H1 (cell line): ENCODE results near the gene AGRN. TPM values are rescaled to one million over a fixed set of nuclear protein-coding genes. Genes with fewer than 3 reads are reported as not detected.
"Not testable (repeated sequence)": the region's sequence is repeated elsewhere in the genome, so short reads cannot be mapped to it uniquely, and the experiment has no call there.

Experiments
- CTCF ChIA-PET: fragments of 300-600 bp; sonication (Branson Sonifier 250); formaldehyde crosslinking; loops from one replicate; lab custom pipeline; 2021; ENCODE audit not compliant: partially characterized antibody; lab: Charles Lee
- POLR2A ChIA-PET: fragments of 300-600 bp; sonication (Branson Sonifier 250); formaldehyde crosslinking; loops from one replicate; lab custom pipeline; 2021; ENCODE audit warnings: inconsistent platforms; ENCODE audit not compliant: partially characterized antibody; lab: Charles Lee
- DNase-seq, 2 experiments: peaks; one replicate each; pipeline versions ENCODE4 v3.0.0 to v3.0.0-alpha.2; 2010 to 2022; ENCODE audit warnings: low spot score in 2 of 2, low read depth in 1 of 2, mixed read lengths in 1 of 2
- FAIRE-seq: peaks from 2 replicates; lab custom pipeline; 2011; peaks lifted over from hg19 to GRCh38; lab: Jason Lieb, UNC
- H2AFZ ChIP-seq: 2 replicates; pipeline ENCODE4 v1.8.1; 2012; ENCODE audit warnings: low read length, inconsistent platforms
- H2AK5ac ChIP-seq: 2 replicates; pipeline ENCODE4 v1.6.1; 2013; ENCODE audit warnings: low read depth, low read length
- H2BK120ac ChIP-seq: replicated peaks from 2 replicates; pipeline ENCODE3; 2013; ENCODE audit warnings: low read depth, low read length, inconsistent platforms
- H2BK12ac ChIP-seq: 2 replicates; pipeline ENCODE4 v1.6.1; 2013; ENCODE audit warnings: low read depth, low read length
- H2BK15ac ChIP-seq: 2 replicates; pipeline ENCODE4 v1.6.1; 2013; ENCODE audit warnings: low read length
- H2BK20ac ChIP-seq: 2 replicates; pipeline ENCODE4 v1.6.1; 2013; ENCODE audit warnings: low read length
- H2BK5ac ChIP-seq: 2 replicates; pipeline ENCODE4 v1.6.1; 2013; ENCODE audit warnings: low read depth, low read length
- H3K14ac ChIP-seq: 2 replicates; pipeline ENCODE4 v1.6.1; 2013; ENCODE audit warnings: inconsistent platforms; ENCODE audit not compliant: insufficient read length
- H3K18ac ChIP-seq: 2 replicates; pipeline ENCODE4 v1.6.1; 2013; ENCODE audit warnings: low read length; ENCODE audit errors: extremely low read depth
- H3K23ac ChIP-seq: 2 replicates; pipeline ENCODE4 v1.6.1; 2013; ENCODE audit warnings: inconsistent platforms; ENCODE audit not compliant: insufficient read length
- H3K23me2 ChIP-seq: 2 replicates; pipeline ENCODE4 v1.6.1; 2013; ENCODE audit warnings: low read depth, low read length
- H3K27ac ChIP-seq: 2 replicates; pipeline ENCODE4 v1.6.1; 2011; ENCODE audit warnings: low read depth, low read length, inconsistent platforms
- H3K27me3 ChIP-seq, 4 experiments: replicated peaks in 1 of 4; 1 replicate in 1 of 4; 2 replicates in 3 of 4; pipeline versions ENCODE4 v1.6.1 to v1.8.1; 2011 to 2013; ENCODE audit warnings: low read length in 3 of 4, mild to moderate bottlenecking in 3 of 4, inconsistent platforms in 2 of 4, mixed read lengths in 2 of 4, moderate library complexity in 1 of 4; ENCODE audit not compliant: control insufficient read depth in 3 of 4, insufficient read depth in 3 of 4; ENCODE audit errors: extremely low read depth in 1 of 4
- H3K36me3 ChIP-seq, 4 experiments: 2 replicates each; pipeline versions ENCODE4 v1.6.1 to v1.8.1; 2011 to 2013; ENCODE audit warnings: mild to moderate bottlenecking in 4 of 4, low read length in 3 of 4, moderate library complexity in 2 of 4, control low read depth in 1 of 4, inconsistent platforms in 1 of 4; ENCODE audit not compliant: insufficient read depth in 4 of 4, control insufficient read depth in 2 of 4
- H3K4ac ChIP-seq: replicated peaks from 2 replicates; pipeline ENCODE3; 2013; ENCODE audit warnings: low read length, low read depth, mixed read lengths, inconsistent platforms; ENCODE audit not compliant: insufficient read length
- H3K4me1 ChIP-seq, 4 experiments: replicated peaks in 1 of 4; 1 replicate in 1 of 4; 2 replicates in 3 of 4; pipeline versions ENCODE4 v1.6.1 to v1.8.1; 2011 to 2013; ENCODE audit warnings: low read length in 3 of 4, inconsistent platforms in 2 of 4, mixed read lengths in 1 of 4; ENCODE audit not compliant: insufficient read depth in 4 of 4, control insufficient read depth in 3 of 4
- H3K4me2 ChIP-seq, 2 experiments: 2 replicates each; pipeline versions ENCODE4 v1.6.1 to v1.8.1; 2011 to 2013; ENCODE audit warnings: low read depth in 2 of 2, low read length in 2 of 2, control low read depth in 1 of 2, inconsistent platforms in 1 of 2, mild to moderate bottlenecking in 1 of 2; ENCODE audit not compliant: insufficient read depth in 1 of 2
- H3K4me3 ChIP-seq, 4 experiments: fragments of 200-600, 300-600 bp in 1 of 4; sonication (generic), shearing (Covaris generic), sonication (Bioruptor Twin) in 1 of 4; 2 replicates each; pipeline versions ENCODE4 v1.5.1 to v1.8.1; 2011 to 2016; ENCODE audit warnings: low read length in 4 of 4, low read depth in 3 of 4, control low read depth in 2 of 4, inconsistent platforms in 2 of 4, mild to moderate bottlenecking in 2 of 4, mixed read lengths in 1 of 4, moderate library complexity in 1 of 4; ENCODE audit not compliant: insufficient read depth in 2 of 4; ENCODE audit errors: extremely low read depth in 1 of 4
- H3K56ac ChIP-seq: replicated peaks from 2 replicates; pipeline ENCODE3; 2013; ENCODE audit warnings: low read depth, mild to moderate bottlenecking, mixed read lengths, low read length, inconsistent platforms; ENCODE audit not compliant: insufficient read length
- H3K79me1 ChIP-seq: 2 replicates; pipeline ENCODE4 v1.6.1; 2013; ENCODE audit warnings: low read depth, low read length, control low read depth
- H3K79me2 ChIP-seq, 2 experiments: 2 replicates each; pipeline versions ENCODE4 v1.6.1 to v1.8.1; 2012 to 2013; ENCODE audit warnings: low read length in 2 of 2, mild to moderate bottlenecking in 2 of 2, inconsistent platforms in 1 of 2; ENCODE audit not compliant: insufficient read depth in 2 of 2, control insufficient read depth in 1 of 2
- H3K9ac ChIP-seq, 4 experiments: replicated peaks in 1 of 4; 1 replicate in 1 of 4; 2 replicates in 3 of 4; pipeline versions ENCODE4 v1.6.1 to v1.8.1; 2011 to 2013; ENCODE audit warnings: low read depth in 3 of 4, low read length in 3 of 4, control low read depth in 2 of 4, mild to moderate bottlenecking in 2 of 4, moderate library complexity in 2 of 4, inconsistent platforms in 1 of 4; ENCODE audit errors: extremely low read depth in 1 of 4
- H3K9me3 ChIP-seq, 2 experiments: 2 replicates each; pipeline versions ENCODE4 v1.6.1 to v1.8.1; 2012 to 2013; ENCODE audit warnings: mild to moderate bottlenecking in 2 of 2, moderate library complexity in 2 of 2, control low read depth in 1 of 2, inconsistent platforms in 1 of 2, low read depth in 1 of 2, low read length in 1 of 2, mixed read lengths in 1 of 2; ENCODE audit not compliant: insufficient read depth in 2 of 2
- H4K20me1 ChIP-seq, 2 experiments: replicated peaks in 1 of 2; 2 replicates each; pipeline versions ENCODE3 to v1.8.1; 2011 to 2013; ENCODE audit warnings: inconsistent platforms in 2 of 2, low read length in 2 of 2, mild to moderate bottlenecking in 1 of 2; ENCODE audit not compliant: insufficient read depth in 2 of 2, control insufficient read depth in 1 of 2
- H4K5ac ChIP-seq: 2 replicates; pipeline ENCODE4 v1.6.1; 2013; ENCODE audit warnings: low read length, low read depth, mixed read lengths, inconsistent platforms; ENCODE audit not compliant: insufficient read length
- H4K8ac ChIP-seq: 2 replicates; pipeline ENCODE4 v1.8.0; 2013; ENCODE audit warnings: mild to moderate bottlenecking, moderate library complexity, low read length, inconsistent platforms; ENCODE audit not compliant: insufficient read depth; ENCODE audit errors: extremely low read depth
- H4K91ac ChIP-seq: replicated peaks from 2 replicates; pipeline ENCODE3; 2013; ENCODE audit warnings: low read length, mixed read lengths, inconsistent platforms; ENCODE audit not compliant: insufficient read length
- WGBS, 2 experiments: shearing (Covaris generic) in 1 of 2; methylation state at CpG; one replicate each; pipeline versions ENCODE4 v1.1.6 to v1.1.7; 2013 to 2015; ENCODE audit warnings: low lambda C conversion rate in 2 of 2, mixed read lengths in 2 of 2, inconsistent platforms in 1 of 2, low coverage in 1 of 2, missing lambda C conversion rate in 1 of 2; ENCODE audit not compliant: insufficient replicate concordance in 2 of 2, insufficient coverage in 1 of 2, insufficient read length in 1 of 2; ENCODE audit errors: extremely low coverage in 1 of 2, missing lambda C conversion rate in 1 of 2; 5-methylcytosine and 5-hydroxymethylcytosine counted together
- polyA plus RNA-seq, 7 experiments: library from polyadenylated mRNA; depleted of rRNA in 3 of 7; stranded (reverse) in 5 of 7; unstranded in 2 of 7; fragments of >200 nt in 5 of 7; fragments of 200-250 nt in 2 of 7; gene quantifications; 1 replicate in 5 of 7; 2 replicates in 1 of 7; 4 replicates in 1 of 7; pipeline versions ENCODE4 v1.2.1 to v1.2.3, GENCODE V29; 2011 to 2013; ENCODE audit warnings: missing spikeins in 2 of 7, mixed read lengths in 2 of 7
- total RNA-seq: library from RNA; stranded (reverse); fragmentation: NEBNext Ultra II Directional; extraction: Animal tissue kit (Norgen Biotek cat#: 25700); gene quantifications from 2 replicates; pipeline ENCODE4 v1.2.1, GENCODE V29; 2021

Gene AGRN
- total and polyA plus RNA-seq, 2 of the 8 experiments (the other 6 are each of a cell fraction or from before 2014, with no cell fraction given), result 52.3 to 155 TPM

DNA sequence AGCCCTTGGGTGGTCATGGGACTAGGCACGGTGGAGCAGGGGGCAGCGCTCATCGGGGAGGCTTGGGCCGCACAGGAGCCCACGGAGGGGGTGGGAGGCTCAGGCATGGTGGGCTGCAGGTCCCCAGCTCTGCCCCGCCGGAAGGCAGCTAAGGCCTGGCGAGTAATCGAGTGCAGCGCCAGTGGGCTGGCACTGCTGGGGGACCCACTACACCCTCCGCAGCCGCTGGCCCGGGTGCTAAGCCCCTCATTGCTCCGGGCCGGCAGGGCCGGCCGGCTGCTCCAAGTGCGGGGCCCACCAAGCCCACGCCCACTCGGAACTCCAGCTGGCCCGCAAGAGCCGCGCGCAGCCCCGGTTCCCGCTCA lies 1.6 kb upstream of the AGRN start:
- not testable (repeated sequence) for H3K9me3 ChIP-seq, H3K9ac ChIP-seq, H2AFZ ChIP-seq, FAIRE-seq, H4K91ac ChIP-seq, H2BK120ac ChIP-seq, H2BK15ac ChIP-seq, H3K4me2 ChIP-seq, H3K27me3 ChIP-seq, H3K14ac ChIP-seq, H2BK5ac ChIP-seq, H3K18ac ChIP-seq, H3K79me1 ChIP-seq, H4K20me1 ChIP-seq, H2BK20ac ChIP-seq, H3K4ac ChIP-seq, H3K23ac ChIP-seq, H4K5ac ChIP-seq, H3K27ac ChIP-seq, H2AK5ac ChIP-seq, H2BK12ac ChIP-seq, H3K4me3 ChIP-seq, DNase-seq, H3K79me2 ChIP-seq, H4K8ac ChIP-seq, H3K56ac ChIP-seq
- peaks cover 0 to 14% (median 1%) of the 10 kb centered on the region in 4 experiments; a peak in 3 of 8 replicates for H3K36me3 ChIP-seq
- peaks cover 11% of the 10 kb centered on the region for H3K23me2 ChIP-seq
- H3K4me1 ChIP-seq, result peaks cover 2 to 36% (median 27%) of the 10 kb centered on the region in 4 experiments
- POLR2A ChIA-PET, result interaction anchor here (1.7 to 14.9 kb wide), 3 partner anchors 11 to 18 kb away, joined by 8 to 245 read pairs (median 11); no protein-coding TSS in a partner anchor
- CTCF ChIA-PET, result interaction anchor here (0.7 to 7.8 kb wide), 14 partner anchors 11 to 156 kb away, joined by 3 to 74 read pairs (median 6); partner anchors contain the start of genes HES4, PERM1 and RNF223
- WGBS, 2 experiments, result 92% methylated on average over 15 of the region's 26 CpGs; no CpG with 5 or more reads in 1 of the 2 experiments
